T-helper 1 cell treated with Interleukin-12 subunit alpha and Interleukin-12 subunit beta and Interleukin-4 antibody, amounts not matched to agents 30 ng/mL and 1 ng/mL, for 36 hours (primary cell): ENCODE data around the gene AK2. TPM values are rescaled to one million over a fixed set of nuclear protein-coding genes. Genes with fewer than 3 reads are reported as not detected.

Experiments
- total RNA-seq: library from RNA; stranded (reverse); gene quantifications from 2 replicates; pipeline ENCODE4 v1.2.3, GENCODE V29; 2022

Gene AK2
- total RNA-seq, 1 donor from 2014 or later: 222 TPM

Other genes starting within 250 kb of the AK2 start
- gene YARS1, start 219.5 kb downstream of the AK2 start, total RNA-seq: 196 and 198 TPM in 2 replicates
- gene S100PBP, start 219.2 kb downstream of the AK2 start, total RNA-seq: 75.3 and 82.0 TPM in 2 replicates
- gene FNDC5, start 166.0 kb downstream of the AK2 start, total RNA-seq: not detected in 2 replicates
- not detected in 2 replicates for gene HPCA, start 150.4 kb downstream of the AK2 start, total RNA-seq
- 0.85 and 2.3 TPM in 2 replicates for gene TMEM54, start 135.5 kb downstream of the AK2 start, total RNA-seq
- gene RNF19B, start 72.1 kb downstream of the AK2 start, total RNA-seq: 137 and 138 TPM in 2 replicates
- 5.1 and 5.5 TPM in 2 replicates for gene AZIN2, start 44.3 kb upstream of the AK2 start, total RNA-seq
- gene TRIM62, start 145.2 kb upstream of the AK2 start, total RNA-seq: 9.2 and 10.4 TPM in 2 replicates
- 17.5 and 21.6 TPM in 2 replicates for gene ZNF362, start 219.6 kb upstream of the AK2 start, total RNA-seq